Ishikawa (cell line): ENCODE measurements around the gene SDHD.

Experiments
- CEBPB ChIP-seq: IDR thresholded peaks from 2 replicates; pipeline ENCODE4 v1.6.1; 2012
- CREB1 ChIP-seq: IDR thresholded peaks from 2 replicates; pipeline ENCODE4 v1.6.1; 2012; ENCODE audit warnings: low read depth
- EGR1 ChIP-seq: IDR thresholded peaks from 2 replicates; pipeline ENCODE4 v1.6.1; 2012
- EP300 ChIP-seq: IDR thresholded peaks from 2 replicates; pipeline ENCODE4 v1.6.1; 2012; ENCODE audit warnings: borderline replicate concordance
- FOXM1 ChIP-seq: IDR thresholded peaks from 2 replicates; pipeline ENCODE4 v1.6.1; 2012; ENCODE audit warnings: low read depth, borderline replicate concordance
- RAD21 ChIP-seq: IDR thresholded peaks from 2 replicates; pipeline ENCODE4 v1.6.1; 2012; ENCODE audit warnings: low read depth
- TAF1 ChIP-seq: IDR thresholded peaks from 2 replicates; pipeline ENCODE4 v1.6.1; 2012; ENCODE audit warnings: low read depth, mild to moderate bottlenecking
- TCF12 ChIP-seq: IDR thresholded peaks from 2 replicates; pipeline ENCODE4 v1.6.1; 2012; ENCODE audit warnings: low read depth
- TEAD4 ChIP-seq: IDR thresholded peaks from 2 replicates; pipeline ENCODE4 v1.6.1; 2012
- YY1 ChIP-seq: IDR thresholded peaks from 2 replicates; pipeline ENCODE4 v1.6.1; 2012; ENCODE audit warnings: low read depth
- ZBTB7A ChIP-seq: IDR thresholded peaks from 2 replicates; pipeline ENCODE4 v1.6.1; 2012; ENCODE audit warnings: low read depth
- TF ChIP-seq, protein P1 (sequence below): IDR thresholded peaks from 2 replicates; pipeline ENCODE4 v1.6.1; 2012
- TF ChIP-seq, protein P2 (sequence below): IDR thresholded peaks from 2 replicates; pipeline ENCODE4 v1.6.1; 2012; ENCODE audit warnings: low read depth, mild to moderate bottlenecking
- TF ChIP-seq, protein P3 (sequence below): IDR thresholded peaks from 2 replicates; pipeline ENCODE4 v1.6.1; 2012

DNA sequence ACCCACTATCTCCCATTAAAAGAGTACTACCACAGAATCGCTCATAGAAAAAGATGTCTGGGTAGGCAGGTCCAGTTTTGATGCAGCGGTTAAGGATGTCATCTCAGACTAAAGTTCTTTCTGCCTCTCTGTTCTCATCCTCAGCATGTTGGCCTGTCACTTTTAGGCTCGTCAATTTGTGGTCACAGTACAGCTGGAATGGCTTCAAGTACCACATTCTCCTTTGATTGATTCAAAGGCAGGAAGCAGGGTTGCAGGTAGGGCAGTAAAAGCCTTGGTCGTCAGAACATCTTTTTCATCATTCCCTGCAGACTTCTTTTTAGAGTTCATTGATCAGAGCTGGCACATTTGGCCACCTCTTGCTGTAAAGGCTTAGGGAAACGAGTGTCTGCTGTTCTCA, 28.7 kb downstream of the SDHD start:
- TF ChIP-seq TAF1 (no peak), EGR1 (no peak), CREB1 (no peak), YY1 (no peak), TCF12 (no peak), CEBPB (no peak), TEAD4 (no peak), RAD21 (no peak), FOXM1 (no peak), ZBTB7A (no peak), EP300 (no peak)
- TF ChIP-seq, protein P1, sequence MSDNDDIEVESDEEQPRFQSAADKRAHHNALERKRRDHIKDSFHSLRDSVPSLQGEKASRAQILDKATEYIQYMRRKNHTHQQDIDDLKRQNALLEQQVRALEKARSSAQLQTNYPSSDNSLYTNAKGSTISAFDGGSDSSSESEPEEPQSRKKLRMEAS: no peak
- TF ChIP-seq, protein P2, sequence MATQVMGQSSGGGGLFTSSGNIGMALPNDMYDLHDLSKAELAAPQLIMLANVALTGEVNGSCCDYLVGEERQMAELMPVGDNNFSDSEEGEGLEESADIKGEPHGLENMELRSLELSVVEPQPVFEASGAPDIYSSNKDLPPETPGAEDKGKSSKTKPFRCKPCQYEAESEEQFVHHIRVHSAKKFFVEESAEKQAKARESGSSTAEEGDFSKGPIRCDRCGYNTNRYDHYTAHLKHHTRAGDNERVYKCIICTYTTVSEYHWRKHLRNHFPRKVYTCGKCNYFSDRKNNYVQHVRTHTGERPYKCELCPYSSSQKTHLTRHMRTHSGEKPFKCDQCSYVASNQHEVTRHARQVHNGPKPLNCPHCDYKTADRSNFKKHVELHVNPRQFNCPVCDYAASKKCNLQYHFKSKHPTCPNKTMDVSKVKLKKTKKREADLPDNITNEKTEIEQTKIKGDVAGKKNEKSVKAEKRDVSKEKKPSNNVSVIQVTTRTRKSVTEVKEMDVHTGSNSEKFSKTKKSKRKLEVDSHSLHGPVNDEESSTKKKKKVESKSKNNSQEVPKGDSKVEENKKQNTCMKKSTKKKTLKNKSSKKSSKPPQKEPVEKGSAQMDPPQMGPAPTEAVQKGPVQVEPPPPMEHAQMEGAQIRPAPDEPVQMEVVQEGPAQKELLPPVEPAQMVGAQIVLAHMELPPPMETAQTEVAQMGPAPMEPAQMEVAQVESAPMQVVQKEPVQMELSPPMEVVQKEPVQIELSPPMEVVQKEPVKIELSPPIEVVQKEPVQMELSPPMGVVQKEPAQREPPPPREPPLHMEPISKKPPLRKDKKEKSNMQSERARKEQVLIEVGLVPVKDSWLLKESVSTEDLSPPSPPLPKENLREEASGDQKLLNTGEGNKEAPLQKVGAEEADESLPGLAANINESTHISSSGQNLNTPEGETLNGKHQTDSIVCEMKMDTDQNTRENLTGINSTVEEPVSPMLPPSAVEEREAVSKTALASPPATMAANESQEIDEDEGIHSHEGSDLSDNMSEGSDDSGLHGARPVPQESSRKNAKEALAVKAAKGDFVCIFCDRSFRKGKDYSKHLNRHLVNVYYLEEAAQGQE: no peak
- TF ChIP-seq, protein P3, sequence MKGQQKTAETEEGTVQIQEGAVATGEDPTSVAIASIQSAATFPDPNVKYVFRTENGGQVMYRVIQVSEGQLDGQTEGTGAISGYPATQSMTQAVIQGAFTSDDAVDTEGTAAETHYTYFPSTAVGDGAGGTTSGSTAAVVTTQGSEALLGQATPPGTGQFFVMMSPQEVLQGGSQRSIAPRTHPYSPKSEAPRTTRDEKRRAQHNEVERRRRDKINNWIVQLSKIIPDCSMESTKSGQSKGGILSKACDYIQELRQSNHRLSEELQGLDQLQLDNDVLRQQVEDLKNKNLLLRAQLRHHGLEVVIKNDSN: no peak
